GM23338 (cell line): ENCODE data around the gene PLK2. TPM values are rescaled to one million over a fixed set of nuclear protein-coding genes. Genes with fewer than 3 reads are reported as not detected.

ENCODE experiments used
- ATAC-seq: fragments of 200-7000 bp; cut with Tn5 transposase; 3 replicates; pipeline ENCODE4 v1.9.1; 2020
- DNase-seq: peaks from one replicate; pipeline ENCODE4 v3.0.0-alpha.2; 2015; ENCODE audit warnings: low spot score
- H2AFZ ChIP-seq: fragments of 200-600 bp; sonication (generic); 2 replicates; pipeline ENCODE4 v1.8.0; 2016; ENCODE audit warnings: antibody characterized with exemption, mild to moderate bottlenecking, moderate library complexity
- H3F3A ChIP-seq: fragments of 200-600 bp; sonication (generic); replicated peaks from 2 replicates; pipeline ENCODE4 v1.8.0; 2017; ENCODE audit warnings: antibody characterized with exemption, mixed run types, low read depth
- H3K27ac ChIP-seq: fragments of 200-600 bp; sonication (generic); 2 replicates; pipeline ENCODE4 v1.6.1; 2016; ENCODE audit warnings: low read depth
- H3K27me3 ChIP-seq: fragments of 200-600 bp; sonication (generic); 2 replicates; pipeline ENCODE4 v1.8.0; 2016; ENCODE audit warnings: mild to moderate bottlenecking, mixed run types, moderate library complexity; ENCODE audit not compliant: insufficient read depth
- H3K36me3 ChIP-seq: fragments of 200-600 bp; sonication (generic); 2 replicates; pipeline ENCODE4 v1.8.0; 2016; ENCODE audit warnings: mild to moderate bottlenecking; ENCODE audit not compliant: insufficient read depth
- H3K4me1 ChIP-seq: fragments of 200-600 bp; sonication (generic); 2 replicates; pipeline ENCODE4 v1.8.0; 2016; ENCODE audit warnings: mild to moderate bottlenecking, moderate library complexity; ENCODE audit not compliant: insufficient read depth
- H3K4me2 ChIP-seq: fragments of 200-600 bp; sonication (generic); 2 replicates; pipeline ENCODE4 v1.7.1; 2017; ENCODE audit warnings: mixed run types
- H3K4me3 ChIP-seq: fragments of 200-600 bp; sonication (generic); 2 replicates; pipeline ENCODE4 v1.6.1; 2016; ENCODE audit warnings: mixed run types
- H3K79me2 ChIP-seq: fragments of 200-600 bp; sonication (generic); replicated peaks from 2 replicates; pipeline ENCODE4 v1.8.0; 2017; ENCODE audit warnings: mild to moderate bottlenecking; ENCODE audit not compliant: insufficient read depth
- H3K9me2 ChIP-seq: fragments of 200-600 bp; sonication (generic); 2 replicates; pipeline ENCODE4 v1.8.0; 2017; ENCODE audit not compliant: insufficient read depth
- H4K20me1 ChIP-seq: fragments of 200-600 bp; sonication (generic); replicated peaks from 2 replicates; pipeline ENCODE4 v1.8.0; 2017; ENCODE audit warnings: mild to moderate bottlenecking; ENCODE audit not compliant: insufficient read depth
- H3K27ac Mint-ChIP-seq: 2 replicates; pipeline ENCODE4 v1.8.0; 2020; ENCODE audit warnings: inconsistent platforms, mild to moderate bottlenecking, moderate library complexity, mixed read lengths
- H3K27me3 Mint-ChIP-seq: 3 replicates; pipeline ENCODE4 v1.8.0; 2022; ENCODE audit warnings: low read depth, mild to moderate bottlenecking, moderate library complexity, mixed read lengths, inconsistent platforms; ENCODE audit not compliant: insufficient read depth, poor library complexity
- H3K36me3 Mint-ChIP-seq: 3 replicates; pipeline ENCODE4 v1.8.0; 2021; ENCODE audit warnings: low read depth, mild to moderate bottlenecking, inconsistent platforms, moderate library complexity, mixed read lengths
- H3K4me1 Mint-ChIP-seq: 3 replicates; pipeline ENCODE4 v1.8.0; 2020; ENCODE audit warnings: mild to moderate bottlenecking, inconsistent platforms, mixed read lengths
- H3K4me3 Mint-ChIP-seq: 3 replicates; pipeline ENCODE4 v1.8.0; 2021; ENCODE audit warnings: moderate library complexity, mild to moderate bottlenecking, inconsistent platforms, mixed read lengths
- H3K9me3 Mint-ChIP-seq: 3 replicates; pipeline ENCODE4 v1.8.0; 2020; ENCODE audit warnings: moderate library complexity, mild to moderate bottlenecking, inconsistent platforms, mixed read lengths
- CTCF ChIP-seq, 2 experiments: fragments of 200-600 bp in 1 of 2; sonication (generic) in 1 of 2; conservative IDR thresholded peaks; 2 replicates each; pipeline versions ENCODE4 v1.5.1 to v1.6.1; 2016 to 2017; ENCODE audit warnings: antibody characterized with exemption in 2 of 2, low read depth in 2 of 2, mild to moderate bottlenecking in 2 of 2, moderate library complexity in 1 of 2
- EZH2 ChIP-seq: fragments of 200-600 bp; sonication (generic); IDR thresholded peaks from one replicate; pipeline ENCODE4 v1.8.0; 2017; ENCODE audit warnings: antibody characterized with exemption, mild to moderate bottlenecking, low read depth; ENCODE audit not compliant: unreplicated experiment
- STAT1 ChIP-seq: IDR thresholded peaks from one replicate; pipeline ENCODE4 v1.6.1; 2016; ENCODE audit warnings: antibody characterized with exemption; ENCODE audit not compliant: unreplicated experiment
- polyA plus RNA-seq: library from polyadenylated mRNA; unstranded; fragments of >200 nt; fragmentation: Nextera tagmentation; extraction: Ambion mirVana; gene quantifications from 2 replicates; pipeline ENCODE4 v1.2.1, GENCODE V29; 2016
- total RNA-seq: library from RNA; depleted of rRNA; stranded (reverse); fragments of >200 nt; shearing (Covaris generic); gene quantifications from 2 replicates; pipeline ENCODE4 v1.2.3, GENCODE V29; 2014
- TF ChIP-seq, protein P1 (sequence below): fragments of 250-450 bp; sonication (Bioruptor Pico); IDR thresholded peaks from 2 replicates; pipeline ENCODE4 v1.5.0; 2020; ENCODE audit warnings: mild to moderate bottlenecking, moderate library complexity

Gene PLK2
- total and polyA plus RNA-seq, 2 experiments from 2014 or later, result 13.5 to 30.0 TPM

DNA sequence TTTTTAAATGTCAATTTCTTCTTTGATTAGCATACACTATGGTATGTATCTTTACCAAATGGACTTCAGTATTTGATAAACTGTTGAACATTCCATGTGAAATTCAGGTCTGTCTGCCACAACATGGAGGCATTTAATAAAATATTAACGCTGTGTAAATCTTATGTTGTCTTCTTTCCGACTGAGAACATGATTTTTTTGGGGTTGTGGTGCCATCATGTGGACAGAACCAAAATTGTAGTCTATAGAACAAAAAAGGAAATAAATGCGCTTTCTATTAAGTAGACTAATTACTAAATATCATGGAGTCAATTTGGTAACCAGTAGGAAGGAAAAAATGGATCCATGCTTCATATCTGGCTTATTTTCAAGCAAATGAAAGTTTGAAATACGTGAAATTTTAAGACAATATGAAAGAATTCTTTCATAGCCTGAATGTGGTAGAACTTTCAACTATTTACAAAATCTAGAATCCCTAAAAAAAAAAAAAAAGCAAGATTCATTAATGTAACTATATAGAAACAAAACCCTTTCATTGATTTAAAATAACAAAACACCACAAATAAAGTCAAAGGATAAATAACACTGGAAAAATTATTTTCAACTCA lies 2.8 kb upstream of the PLK2 start:
- peaks cover 6% of the 10 kb centered on the region; the same call in 1 of the 3 replicates for H3K9me3 Mint-ChIP-seq
- Histone ChIP-seq H3K9me2 (no peaks in the 10 kb centered on the region), H4K20me1 (no peaks in the 10 kb centered on the region; the same call in 1 of the 2 replicates), H3K27me3 (peaks cover 8% of the 10 kb centered on the region), H3K27ac (no peak overlapping the region), H3K36me3 (peaks cover 3% of the 10 kb centered on the region; the same call in 1 of the 2 replicates), H3K79me2 (peaks cover 9% of the 10 kb centered on the region; the same call in 1 of the 2 replicates), H3K4me3 (no peak overlapping the region), H3K4me2 (no peak overlapping the region), H3F3A (no peaks in the 10 kb centered on the region), H2AFZ (no peak overlapping the region), H3K4me1 (peaks cover 8% of the 10 kb centered on the region)
- H3K4me1 Mint-ChIP-seq, result peaks cover 37% of the 10 kb centered on the region
- peaks cover 19% of the 10 kb centered on the region for H3K27me3 Mint-ChIP-seq
- ATAC-seq, result no peak
- peak; percentile 60 for DNase-seq
- H3K36me3 Mint-ChIP-seq, result peaks cover 10% of the 10 kb centered on the region; the same call in 2 of the 3 replicates
- no peak overlapping the region for H3K4me3 Mint-ChIP-seq
- TF ChIP-seq EZH2 (no peak), STAT1 (no peak), CTCF (conservative IDR thresholded peaks at IDR 0.05; ENCODE audit: low read depth in 2 of 2) (peak; percentile 64 to 76)
- TF ChIP-seq, protein P1, sequence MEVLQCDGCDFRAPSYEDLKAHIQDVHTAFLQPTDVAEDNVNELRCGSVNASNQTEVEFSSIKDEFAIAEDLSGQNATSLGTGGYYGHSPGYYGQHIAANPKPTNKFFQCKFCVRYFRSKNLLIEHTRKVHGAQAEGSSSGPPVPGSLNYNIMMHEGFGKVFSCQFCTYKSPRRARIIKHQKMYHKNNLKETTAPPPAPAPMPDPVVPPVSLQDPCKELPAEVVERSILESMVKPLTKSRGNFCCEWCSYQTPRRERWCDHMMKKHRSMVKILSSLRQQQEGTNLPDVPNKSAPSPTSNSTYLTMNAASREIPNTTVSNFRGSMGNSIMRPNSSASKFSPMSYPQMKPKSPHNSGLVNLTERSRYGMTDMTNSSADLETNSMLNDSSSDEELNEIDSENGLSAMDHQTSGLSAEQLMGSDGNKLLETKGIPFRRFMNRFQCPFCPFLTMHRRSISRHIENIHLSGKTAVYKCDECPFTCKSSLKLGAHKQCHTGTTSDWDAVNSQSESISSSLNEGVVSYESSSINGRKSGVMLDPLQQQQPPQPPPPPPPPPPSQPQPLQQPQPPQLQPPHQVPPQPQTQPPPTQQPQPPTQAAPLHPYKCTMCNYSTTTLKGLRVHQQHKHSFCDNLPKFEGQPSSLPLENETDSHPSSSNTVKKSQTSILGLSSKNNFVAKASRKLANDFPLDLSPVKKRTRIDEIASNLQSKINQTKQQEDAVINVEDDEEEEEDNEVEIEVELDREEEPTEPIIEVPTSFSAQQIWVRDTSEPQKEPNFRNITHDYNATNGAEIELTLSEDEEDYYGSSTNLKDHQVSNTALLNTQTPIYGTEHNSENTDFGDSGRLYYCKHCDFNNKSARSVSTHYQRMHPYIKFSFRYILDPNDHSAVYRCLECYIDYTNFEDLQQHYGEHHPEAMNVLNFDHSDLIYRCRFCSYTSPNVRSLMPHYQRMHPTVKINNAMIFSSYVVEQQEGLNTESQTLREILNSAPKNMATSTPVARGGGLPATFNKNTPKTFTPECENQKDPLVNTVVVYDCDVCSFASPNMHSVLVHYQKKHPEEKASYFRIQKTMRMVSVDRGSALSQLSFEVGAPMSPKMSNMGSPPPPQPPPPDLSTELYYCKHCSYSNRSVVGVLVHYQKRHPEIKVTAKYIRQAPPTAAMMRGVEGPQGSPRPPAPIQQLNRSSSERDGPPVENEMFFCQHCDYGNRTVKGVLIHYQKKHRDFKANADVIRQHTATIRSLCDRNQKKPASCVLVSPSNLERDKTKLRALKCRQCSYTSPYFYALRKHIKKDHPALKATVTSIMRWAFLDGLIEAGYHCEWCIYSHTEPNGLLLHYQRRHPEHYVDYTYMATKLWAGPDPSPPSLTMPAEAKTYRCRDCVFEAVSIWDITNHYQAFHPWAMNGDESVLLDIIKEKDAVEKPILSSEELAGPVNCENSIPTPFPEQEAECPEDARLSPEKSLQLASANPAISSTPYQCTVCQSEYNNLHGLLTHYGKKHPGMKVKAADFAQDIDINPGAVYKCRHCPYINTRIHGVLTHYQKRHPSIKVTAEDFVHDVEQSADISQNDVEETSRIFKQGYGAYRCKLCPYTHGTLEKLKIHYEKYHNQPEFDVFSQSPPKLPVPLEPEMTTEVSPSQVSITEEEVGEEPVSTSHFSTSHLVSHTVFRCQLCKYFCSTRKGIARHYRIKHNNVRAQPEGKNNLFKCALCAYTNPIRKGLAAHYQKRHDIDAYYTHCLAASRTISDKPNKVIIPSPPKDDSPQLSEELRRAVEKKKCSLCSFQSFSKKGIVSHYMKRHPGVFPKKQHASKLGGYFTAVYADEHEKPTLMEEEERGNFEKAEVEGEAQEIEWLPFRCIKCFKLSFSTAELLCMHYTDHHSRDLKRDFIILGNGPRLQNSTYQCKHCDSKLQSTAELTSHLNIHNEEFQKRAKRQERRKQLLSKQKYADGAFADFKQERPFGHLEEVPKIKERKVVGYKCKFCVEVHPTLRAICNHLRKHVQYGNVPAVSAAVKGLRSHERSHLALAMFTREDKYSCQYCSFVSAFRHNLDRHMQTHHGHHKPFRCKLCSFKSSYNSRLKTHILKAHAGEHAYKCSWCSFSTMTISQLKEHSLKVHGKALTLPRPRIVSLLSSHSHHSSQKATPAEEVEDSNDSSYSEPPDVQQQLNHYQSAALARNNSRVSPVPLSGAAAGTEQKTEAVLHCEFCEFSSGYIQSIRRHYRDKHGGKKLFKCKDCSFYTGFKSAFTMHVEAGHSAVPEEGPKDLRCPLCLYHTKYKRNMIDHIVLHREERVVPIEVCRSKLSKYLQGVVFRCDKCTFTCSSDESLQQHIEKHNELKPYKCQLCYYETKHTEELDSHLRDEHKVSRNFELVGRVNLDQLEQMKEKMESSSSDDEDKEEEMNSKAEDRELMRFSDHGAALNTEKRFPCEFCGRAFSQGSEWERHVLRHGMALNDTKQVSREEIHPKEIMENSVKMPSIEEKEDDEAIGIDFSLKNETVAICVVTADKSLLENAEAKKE (CRISPR knock-in tag), result no peak
- H3K27ac Mint-ChIP-seq, result no peak overlapping the region
